Measurements from ENCODE around the gene PCDHGB2. TPM values are rescaled to one million over a fixed set of nuclear protein-coding genes. Genes with fewer than 3 reads are reported as not detected.

The PCDHGB2 gene
- total RNA-seq, 1 donor from 2014 or later = 1.2 TPM

DNA sequence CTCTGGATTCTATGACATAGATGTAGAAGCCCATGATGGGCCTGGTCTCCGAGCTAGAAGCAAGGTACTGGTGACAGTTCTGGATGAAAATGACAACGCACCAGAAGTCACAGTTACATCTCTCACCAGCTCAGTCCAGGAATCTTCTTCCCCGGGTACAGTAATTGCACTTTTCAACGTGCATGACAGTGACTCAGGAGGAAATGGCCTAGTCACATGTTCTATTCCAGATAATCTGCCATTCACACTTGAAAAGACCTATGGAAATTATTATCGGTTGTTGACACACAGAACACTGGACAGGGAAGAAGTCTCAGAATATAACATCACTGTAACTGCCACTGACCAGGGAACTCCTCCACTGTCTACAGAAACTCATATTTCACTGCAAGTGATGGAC is 3.7 kb upstream of the PCDHGB2 start:
- Mint-ChIP-seq H3K4me1 (no peaks in the 10 kb centered on the region), H3K4me3 (no peak overlapping the region), H3K27ac (no peak overlapping the region), H3K36me3 (peaks cover 14% of the 10 kb centered on the region), H3K27me3 (ENCODE audit: low read depth) (no peaks in the 10 kb centered on the region), H3K9me3 (peaks cover 61% of the 10 kb centered on the region)
- DNase-seq (ENCODE audit: low spot score in 2 of 2, unreplicated experiment in 2 of 2) = no peak
- TF ChIP-seq, protein P1, sequence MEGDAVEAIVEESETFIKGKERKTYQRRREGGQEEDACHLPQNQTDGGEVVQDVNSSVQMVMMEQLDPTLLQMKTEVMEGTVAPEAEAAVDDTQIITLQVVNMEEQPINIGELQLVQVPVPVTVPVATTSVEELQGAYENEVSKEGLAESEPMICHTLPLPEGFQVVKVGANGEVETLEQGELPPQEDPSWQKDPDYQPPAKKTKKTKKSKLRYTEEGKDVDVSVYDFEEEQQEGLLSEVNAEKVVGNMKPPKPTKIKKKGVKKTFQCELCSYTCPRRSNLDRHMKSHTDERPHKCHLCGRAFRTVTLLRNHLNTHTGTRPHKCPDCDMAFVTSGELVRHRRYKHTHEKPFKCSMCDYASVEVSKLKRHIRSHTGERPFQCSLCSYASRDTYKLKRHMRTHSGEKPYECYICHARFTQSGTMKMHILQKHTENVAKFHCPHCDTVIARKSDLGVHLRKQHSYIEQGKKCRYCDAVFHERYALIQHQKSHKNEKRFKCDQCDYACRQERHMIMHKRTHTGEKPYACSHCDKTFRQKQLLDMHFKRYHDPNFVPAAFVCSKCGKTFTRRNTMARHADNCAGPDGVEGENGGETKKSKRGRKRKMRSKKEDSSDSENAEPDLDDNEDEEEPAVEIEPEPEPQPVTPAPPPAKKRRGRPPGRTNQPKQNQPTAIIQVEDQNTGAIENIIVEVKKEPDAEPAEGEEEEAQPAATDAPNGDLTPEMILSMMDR (IDR thresholded peaks at IDR 0.05; ENCODE audit: unreplicated experiment) = no peak

DNA sequence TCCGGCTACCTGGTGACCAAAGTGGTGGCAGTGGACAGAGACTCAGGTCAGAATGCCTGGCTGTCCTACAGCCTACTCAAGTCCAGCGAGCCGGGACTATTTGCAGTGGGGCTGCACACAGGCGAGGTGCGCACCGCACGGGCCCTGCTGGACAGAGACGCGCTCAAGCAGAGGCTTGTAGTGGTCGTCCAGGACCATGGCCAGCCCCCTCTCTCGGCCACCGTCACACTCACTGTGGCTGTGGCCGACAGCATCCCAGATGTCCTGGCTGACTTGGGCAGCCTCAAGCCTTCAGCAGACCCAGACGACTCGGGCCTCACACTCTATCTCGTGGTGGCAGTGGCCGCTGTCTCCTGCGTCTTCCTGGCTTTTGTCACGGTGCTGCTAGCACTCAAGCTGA is 2.8 kb upstream of the PCDHGB2 start:
- Mint-ChIP-seq H3K9me3 (peaks cover 65% of the 10 kb centered on the region), H3K27me3 (ENCODE audit: low read depth) (no peaks in the 10 kb centered on the region), H3K27ac (no peak overlapping the region), H3K4me1 (no peaks in the 10 kb centered on the region), H3K4me3 (no peak overlapping the region), H3K36me3 (peaks cover 16% of the 10 kb centered on the region)
- TF ChIP-seq, protein P1 (IDR thresholded peaks at IDR 0.05; ENCODE audit: unreplicated experiment) = no peak
- no peak for DNase-seq (ENCODE audit: low spot score in 2 of 2, unreplicated experiment in 2 of 2)

DNA sequence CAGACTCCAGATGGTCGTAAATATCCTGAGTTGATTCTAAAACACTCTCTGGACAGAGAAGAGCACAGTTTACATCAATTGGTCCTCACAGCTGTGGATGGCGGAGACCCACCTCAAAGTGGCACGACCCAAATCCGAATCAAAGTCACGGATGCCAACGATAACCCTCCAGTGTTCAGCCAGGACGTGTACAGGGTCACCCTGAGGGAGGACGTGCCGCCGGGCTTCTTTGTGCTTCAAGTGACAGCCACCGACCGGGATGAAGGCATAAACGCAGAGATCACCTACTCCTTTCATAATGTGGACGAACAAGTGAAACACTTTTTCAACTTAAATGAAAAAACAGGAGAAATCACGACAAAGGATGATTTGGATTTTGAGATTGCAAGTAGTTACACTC is 891 bp downstream of the PCDHGB2 start:
- no peak for DNase-seq (ENCODE audit: low spot score in 2 of 2, unreplicated experiment in 2 of 2)
- H3K27ac Mint-ChIP-seq = no peak overlapping the region
- peaks cover 63% of the 10 kb centered on the region for H3K9me3 Mint-ChIP-seq
- no peaks in the 10 kb centered on the region for H3K27me3 Mint-ChIP-seq (ENCODE audit: low read depth)
- no peak overlapping the region for H3K4me3 Mint-ChIP-seq
- TF ChIP-seq, protein P1 (IDR thresholded peaks at IDR 0.05; ENCODE audit: unreplicated experiment) = no peak
- H3K4me1 Mint-ChIP-seq = no peaks in the 10 kb centered on the region
- H3K36me3 Mint-ChIP-seq = peaks cover 17% of the 10 kb centered on the region

DNA sequence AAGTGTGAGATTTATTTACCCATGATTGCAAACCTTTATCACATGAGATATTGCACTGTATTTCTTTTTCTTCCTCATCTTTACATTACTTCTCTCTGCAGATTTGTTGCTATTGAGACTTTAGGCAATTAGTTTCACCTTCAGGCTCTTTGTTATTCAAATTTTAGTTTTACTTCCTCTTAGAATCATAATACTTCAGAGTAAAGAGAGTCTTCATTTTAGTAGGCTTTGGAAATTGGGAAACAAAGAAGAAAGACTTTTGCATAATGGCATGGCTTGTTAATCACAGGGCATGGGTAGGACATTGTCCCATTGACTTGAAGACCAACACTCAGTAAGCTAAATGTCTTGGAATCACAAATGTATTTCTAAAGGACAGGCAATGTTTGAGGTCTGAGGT is 2.9 kb downstream of the PCDHGB2 start:
- Mint-ChIP-seq H3K4me1 (no peaks in the 10 kb centered on the region), H3K27ac (no peak overlapping the region), H3K36me3 (peaks cover 16% of the 10 kb centered on the region), H3K4me3 (no peak overlapping the region), H3K27me3 (ENCODE audit: low read depth) (no peaks in the 10 kb centered on the region), H3K9me3 (peaks cover 55% of the 10 kb centered on the region)
- TF ChIP-seq, protein P1 (IDR thresholded peaks at IDR 0.05; ENCODE audit: unreplicated experiment) = no peak
- no peak for DNase-seq (ENCODE audit: low spot score in 2 of 2, unreplicated experiment in 2 of 2)

DNA sequence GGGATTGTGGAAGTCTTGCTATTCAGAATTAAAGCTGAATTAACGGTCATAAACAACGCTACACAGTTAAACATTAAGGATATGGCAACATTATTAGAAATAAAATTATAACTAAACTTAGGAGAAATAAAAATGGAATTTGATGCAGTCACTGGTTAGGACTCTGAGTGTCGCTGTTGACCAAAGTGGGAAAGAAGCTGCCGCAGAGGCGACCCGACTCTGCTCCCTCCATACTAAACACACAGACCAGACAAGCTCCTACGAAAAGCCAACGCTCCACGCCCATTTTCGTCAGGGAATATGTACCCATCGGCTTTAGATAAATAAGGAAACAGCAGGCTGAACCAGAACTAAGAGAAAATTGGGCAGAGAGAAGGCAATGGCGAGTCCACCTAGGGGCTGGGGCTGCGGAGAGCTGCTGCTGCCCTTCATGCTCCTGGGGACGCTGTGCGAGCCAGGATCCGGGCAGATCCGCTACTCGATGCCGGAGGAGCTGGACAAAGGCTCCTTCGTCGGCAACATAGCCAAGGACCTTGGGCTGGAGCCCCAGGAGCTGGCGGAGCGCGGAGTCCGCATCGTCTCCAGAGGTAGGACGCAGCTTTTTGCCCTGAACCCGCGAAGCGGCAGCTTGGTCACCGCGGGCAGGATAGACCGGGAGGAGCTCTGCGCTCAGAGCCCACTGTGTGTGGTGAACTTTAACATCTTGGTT is 4.3 kb downstream of the PCDHGB2 start, which contains the start of gene PCDHGA5:
PCDHGA5 (plus strand) TSS at position 211 of the 709 bp plus-strand sequence; CDS start at position 380, 169 bp downstream.
- TF ChIP-seq, protein P1 (IDR thresholded peaks at IDR 0.05; ENCODE audit: unreplicated experiment) = no peak
- H3K27me3 Mint-ChIP-seq (ENCODE audit: low read depth) = no peaks in the 10 kb centered on the region

More for the DNA sequence above, 4.3 kb downstream of the PCDHGB2 start, which contains the start of gene PCDHGA5:
- DNase-seq (ENCODE audit: low spot score in 2 of 2, unreplicated experiment in 2 of 2) = no peak
- Mint-ChIP-seq H3K4me1 (no peaks in the 10 kb centered on the region), H3K27ac (no peak within 1 kb of the TSS), H3K9me3 (peaks cover 59% of the 10 kb centered on the region), H3K4me3 (no peak within 1 kb of the TSS), H3K36me3 (peaks cover 14% of the 10 kb centered on the region)
